CD4-positive, alpha-beta T cell (primary cell): Measurements from ENCODE around the gene NAA15. TPM values are rescaled to one million over a fixed set of nuclear protein-coding genes. Genes with fewer than 3 reads are reported as not detected.

Experiments used
- ATAC-seq: fragments of 200-7000 bp; cut with Tn5 transposase; one replicate; pipeline ENCODE4 v1.10.0; 2022; ENCODE audit warnings: mild to moderate bottlenecking; ENCODE audit not compliant: poor library complexity
- CTCF ChIA-PET: fragments of 350-600 bp; sonication (Branson Sonifier 250); formaldehyde crosslinking; loops from one replicate; lab custom pipeline; 2021; ENCODE audit warnings: antibody characterized with exemption, inconsistent platforms; lab: Charles Lee
- POLR2A ChIA-PET: fragments of 350-600 bp; sonication (Branson Sonifier 250); formaldehyde crosslinking; loops from one replicate; lab custom pipeline; 2021; ENCODE audit warnings: antibody characterized with exemption, inconsistent platforms; lab: Charles Lee
- DNase-seq, 14 experiments: peaks; one replicate each; pipeline ENCODE4 v3.0.0-alpha.2; 2013 to 2020; ENCODE audit warnings: mixed read lengths in 2 of 14
- H3K27ac ChIP-seq, 2 donors: one replicate each; pipeline versions ENCODE4 v1.5.1 to v1.7.0; 2013; ENCODE audit warnings: low read length in 2 of 2, low read depth in 1 of 2, mild to moderate bottlenecking in 1 of 2
- H3K27me3 ChIP-seq, 2 experiments: 1 replicate in 1 of 2; 2 replicates in 1 of 2; pipeline versions ENCODE4 v1.6.1 to v1.7.0; 2013; ENCODE audit warnings: low read length in 2 of 2, control low read depth in 1 of 2, mild to moderate bottlenecking in 1 of 2, moderate library complexity in 1 of 2; ENCODE audit not compliant: insufficient read depth in 2 of 2, control insufficient read depth in 1 of 2
- H3K36me3 ChIP-seq: one replicate; pipeline ENCODE4 v1.6.1; 2013; ENCODE audit warnings: low read length, control low read depth; ENCODE audit not compliant: insufficient read depth
- H3K4me1 ChIP-seq: one replicate; pipeline ENCODE4 v1.6.1; 2013; ENCODE audit warnings: low read length, control low read depth; ENCODE audit not compliant: insufficient read depth
- H3K4me3 ChIP-seq: one replicate; pipeline ENCODE4 v1.5.1; 2013; ENCODE audit warnings: mild to moderate bottlenecking, low read length, moderate library complexity
- H3K9me3 ChIP-seq, 2 experiments: 1 replicate in 1 of 2; 2 replicates in 1 of 2; pipeline versions ENCODE4 v1.6.1 to v1.7.0; 2013; ENCODE audit warnings: low read length in 2 of 2, mild to moderate bottlenecking in 2 of 2, control low read depth in 1 of 2, moderate library complexity in 1 of 2; ENCODE audit not compliant: control insufficient read depth in 1 of 2, insufficient read depth in 1 of 2
- H3K27ac Mint-ChIP-seq: one replicate; pipeline ENCODE4 v1.8.0; 2020; ENCODE audit warnings: mixed read lengths
- H3K27me3 Mint-ChIP-seq: one replicate; pipeline ENCODE4 v1.8.0; 2021; ENCODE audit warnings: mixed read lengths
- H3K36me3 Mint-ChIP-seq: one replicate; pipeline ENCODE4 v1.8.0; 2021; ENCODE audit warnings: low read depth, mixed read lengths
- H3K4me1 Mint-ChIP-seq: one replicate; pipeline ENCODE4 v1.8.0; 2021; ENCODE audit warnings: low read depth, mixed read lengths
- H3K4me3 Mint-ChIP-seq: one replicate; pipeline ENCODE4 v1.8.0; 2020; ENCODE audit warnings: mild to moderate bottlenecking, mixed read lengths
- H3K9me3 Mint-ChIP-seq: one replicate; pipeline ENCODE4 v1.8.0; 2020; ENCODE audit warnings: mixed read lengths
- CTCF ChIP-seq: fragments of 200-600 bp; IDR thresholded peaks from one replicate; pipeline ENCODE4 v1.8.0; 2022; ENCODE audit warnings: antibody characterized with exemption, mild to moderate bottlenecking
- intact Hi-C, 2 experiments: fragments of 100-400 bp; cut with DNase I in 1 of 2; cut with micrococcal nuclease in 1 of 2; formaldehyde crosslinking; loops; one replicate each; pipeline versions ENCODE4 v1.15.1 to v1.9.0; 2023 to 2025; cut with DNase I, micrococcal nuclease
- total RNA-seq, 174 experiments: library from RNA in 2 of 174; stranded (reverse) in 2 of 174; gene quantifications; one replicate each; pipeline ENCODE4 v1.2.3 and lab custom pipeline; 2021 to 2026

Gene NAA15
- total RNA-seq, 2 experiments from 2014 or later, result 54.2 to 57.1 TPM

- Mint-ChIP-seq H3K4me3 (peak overlapping the region; percentile 69), H3K27me3 (no peaks in the 10 kb centered on the region), H3K4me1 (peaks cover 77% of the 10 kb centered on the region), H3K27ac (peak overlapping the region; percentile 92), H3K9me3 (no peaks in the 10 kb centered on the region), H3K36me3 (peaks cover 14% of the 10 kb centered on the region)
- POLR2A ChIA-PET, result interaction anchor here (1.4 to 2.1 kb wide), 3 partner anchors 13 to 232 kb away, joined by 4 to 21 read pairs (median 7); partner anchors contain the start of genes NAA15 and NDUFC1
- Histone ChIP-seq H3K27me3 (no peaks in the 10 kb centered on the region), H3K4me3 (no peak overlapping the region), H3K36me3 (no peaks in the 10 kb centered on the region), H3K9me3 (no peaks in the 10 kb centered on the region), H3K27ac (peak overlapping the region in 1 of 2 donors; percentile 10), H3K4me1 (peaks cover 47% of the 10 kb centered on the region)
- DNase-seq (peak in 5 of 14 experiments; percentile 15 to 58 (median 45)), ATAC-seq (peak; percentile 96)
- CTCF ChIA-PET, result interaction anchor here (1.2 to 3.7 kb wide), 2 partner anchors 12 to 139 kb away, joined by 3 to 14 read pairs; partner anchors contain the start of genes NAA15 and NDUFC1
- intact Hi-C loops, result loop anchor here in 1 of 2 experiments (1.0 kb wide), 1 partner anchor 11 kb away; no protein-coding TSS in a partner anchor
- no peak for TF ChIP-seq CTCF
Observed at GRCh38 chr4:139314047-139314800, 12.9 kb downstream of the NAA15 start.

- peaks cover 22% of the 10 kb centered on the region for H3K36me3 Mint-ChIP-seq
- H3K27me3 Mint-ChIP-seq, result no peaks in the 10 kb centered on the region
- CTCF ChIA-PET, result interaction anchor here (1.2 to 3.7 kb wide), 2 partner anchors 13 to 138 kb away, joined by 3 to 14 read pairs; partner anchors contain the start of genes NAA15 and NDUFC1
- no peak for ATAC-seq
- H3K4me3 ChIP-seq, result no peak overlapping the region
- peaks cover 52% of the 10 kb centered on the region for H3K4me1 ChIP-seq
- peak overlapping the region in 1 of 2 donors; percentile 59 for H3K27ac ChIP-seq
- no peak for DNase-seq
- peak overlapping the region; percentile 47 for H3K4me3 Mint-ChIP-seq
- H3K27ac Mint-ChIP-seq, result peak overlapping the region; percentile 60
- no peaks in the 10 kb centered on the region for H3K36me3 ChIP-seq
- no peaks in the 10 kb centered on the region for H3K27me3 ChIP-seq
- peaks cover 81% of the 10 kb centered on the region for H3K4me1 Mint-ChIP-seq
- POLR2A ChIA-PET, result interaction anchor here (1.4 to 2.1 kb wide), 3 partner anchors 14 to 233 kb away, joined by 4 to 21 read pairs (median 7); partner anchors contain the start of genes NAA15 and NDUFC1
- no peaks in the 10 kb centered on the region for H3K9me3 Mint-ChIP-seq
- intact Hi-C loops, result no loop called here
- no peak for TF ChIP-seq CTCF
- H3K9me3 ChIP-seq, result no peaks in the 10 kb centered on the region
Observed at GRCh38 chr4:139315221-139315675, 13.9 kb downstream of the NAA15 start.

- POLR2A ChIA-PET, result no interaction called here
- no peaks in the 10 kb centered on the region for H3K27me3 ChIP-seq
- H3K4me1 ChIP-seq, result peaks cover 51% of the 10 kb centered on the region
- ATAC-seq (no peak), DNase-seq (no peak)
- TF ChIP-seq CTCF, result no peak
- H3K27ac ChIP-seq, result no peak overlapping the region
- H3K9me3 ChIP-seq, result no peaks in the 10 kb centered on the region
- no peaks in the 10 kb centered on the region for H3K9me3 Mint-ChIP-seq
- intact Hi-C loops, result no loop called here
- CTCF ChIA-PET, result no interaction called here
- no peaks in the 10 kb centered on the region for H3K36me3 ChIP-seq
- H3K27ac Mint-ChIP-seq, result peak overlapping the region; percentile 60
- no peak overlapping the region for H3K4me3 ChIP-seq
- peaks cover 18% of the 10 kb centered on the region for H3K36me3 Mint-ChIP-seq
- H3K27me3 Mint-ChIP-seq, result no peaks in the 10 kb centered on the region
- H3K4me1 Mint-ChIP-seq, result peaks cover 75% of the 10 kb centered on the region
- H3K4me3 Mint-ChIP-seq, result peak overlapping the region; percentile 5
Observed at GRCh38 chr4:139316733-139317132, 15.4 kb downstream of the NAA15 start.
